IMR-90 (cell line): ENCODE measurements around the gene NCOA3. TPM values are rescaled to one million over a fixed set of nuclear protein-coding genes. Genes with fewer than 3 reads are reported as not detected.

Experiments used
- ATAC-seq: fragments of 200-7000 bp; cut with Tn5 transposase; 2 replicates; pipeline ENCODE4 v1.9.1; 2020; ENCODE audit warnings: low read depth, mild to moderate bottlenecking, moderate library complexity
- BruUV-seq: library from RNA; stranded (reverse); fragments of 400-500 nt; replicated peaks from 2 replicates; lab custom pipeline; 2021; lab: Mats Ljungman, UMichigan
- CTCF ChIA-PET: fragments of 300-600 bp; formaldehyde crosslinking; extraction: SDS; loops from one replicate; lab custom pipeline; 2021; ENCODE audit warnings: antibody characterized with exemption; lab: Yijun Ruan, JAX
- POLR2A ChIA-PET: fragments of 300-600 bp; sonication (Branson Sonifier 250); formaldehyde crosslinking; loops from one replicate; lab custom pipeline; 2022; ENCODE audit warnings: antibody characterized with exemption; ENCODE audit not compliant: unreplicated experiment; lab: Charles Lee
- DNase-seq: peaks from one replicate; pipeline ENCODE4 v3.0.0; 2013
- H2AFZ ChIP-seq: replicated peaks from 2 replicates; pipeline ENCODE3; 2013; ENCODE audit warnings: low read length, mild to moderate bottlenecking; ENCODE audit not compliant: poor library complexity
- H2AK5ac ChIP-seq: 2 replicates; pipeline ENCODE4 v1.6.1; 2013; ENCODE audit warnings: low read depth, low read length, inconsistent platforms
- H2AK9ac ChIP-seq: replicated peaks from 2 replicates; pipeline ENCODE3; 2013; ENCODE audit warnings: mild to moderate bottlenecking, low read depth, low read length, moderate library complexity; ENCODE audit not compliant: poor library complexity
- H2BK120ac ChIP-seq: 2 replicates; pipeline ENCODE4 v1.6.1; 2013; ENCODE audit warnings: low read depth, low read length, inconsistent platforms
- H2BK15ac ChIP-seq: 3 replicates; pipeline ENCODE4 v1.6.1; 2013; ENCODE audit warnings: low read depth, low read length, inconsistent platforms
- H2BK20ac ChIP-seq: 2 replicates; pipeline ENCODE4 v1.6.1; 2013; ENCODE audit warnings: low read depth, mild to moderate bottlenecking, inconsistent platforms, low read length, moderate library complexity
- H2BK5ac ChIP-seq: 2 replicates; pipeline ENCODE4 v1.6.1; 2013; ENCODE audit warnings: mild to moderate bottlenecking, low read depth, low read length, inconsistent platforms; ENCODE audit not compliant: poor library complexity, severe bottlenecking
- H3K14ac ChIP-seq: replicated peaks from 2 replicates; pipeline ENCODE4 v1.6.1; 2013; ENCODE audit warnings: low read depth, low read length, inconsistent platforms
- H3K18ac ChIP-seq: 2 replicates; pipeline ENCODE4 v1.6.1; 2013; ENCODE audit warnings: low read depth, low read length, control low read depth
- H3K23ac ChIP-seq: 2 replicates; pipeline ENCODE4 v1.6.1; 2013; ENCODE audit warnings: low read depth, low read length, inconsistent platforms
- H3K27ac ChIP-seq: 2 replicates; pipeline ENCODE4 v1.5.1; 2013; ENCODE audit warnings: mild to moderate bottlenecking, control low read depth, low read length; ENCODE audit not compliant: insufficient read depth
- H3K27me3 ChIP-seq: 2 replicates; pipeline ENCODE4 v1.6.1; 2013; ENCODE audit warnings: low read length; ENCODE audit not compliant: control insufficient read depth, insufficient read depth
- H3K36me3 ChIP-seq: 2 replicates; pipeline ENCODE4 v1.6.1; 2013; ENCODE audit warnings: low read length, mixed read lengths; ENCODE audit not compliant: control insufficient read depth, insufficient read depth
- H3K4ac ChIP-seq: 2 replicates; pipeline ENCODE4 v1.6.1; 2013; ENCODE audit warnings: low read depth, low read length, inconsistent platforms
- H3K4me1 ChIP-seq: 2 replicates; pipeline ENCODE4 v1.6.1; 2013; ENCODE audit warnings: low read length, mixed read lengths; ENCODE audit not compliant: control insufficient read depth, insufficient read depth
- H3K4me2 ChIP-seq: 2 replicates; pipeline ENCODE4 v1.6.1; 2013; ENCODE audit warnings: low read depth, mild to moderate bottlenecking, control low read depth, low read length, moderate library complexity
- H3K4me3 ChIP-seq: 2 replicates; pipeline ENCODE4 v1.5.1; 2013; ENCODE audit warnings: low read depth, mild to moderate bottlenecking, control low read depth, low read length, moderate library complexity; ENCODE audit not compliant: insufficient read depth
- H3K56ac ChIP-seq: 2 replicates; pipeline ENCODE4 v1.6.1; 2013; ENCODE audit warnings: low read length, inconsistent platforms; ENCODE audit not compliant: insufficient read depth; ENCODE audit errors: extremely low read depth
- H3K79me1 ChIP-seq, 2 experiments: 2 replicates each; pipeline ENCODE4 v1.6.1; 2013; ENCODE audit warnings: low read length in 2 of 2, inconsistent platforms in 1 of 2, low read depth in 1 of 2
- H3K9ac ChIP-seq: 2 replicates; pipeline ENCODE4 v1.6.1; 2013; ENCODE audit warnings: low read depth, low read length, control low read depth
- H3K9me1 ChIP-seq: 2 replicates; pipeline ENCODE4 v1.6.1; 2013; ENCODE audit warnings: low read length, inconsistent platforms; ENCODE audit not compliant: insufficient read depth
- H3K9me3 ChIP-seq: 2 replicates; pipeline ENCODE4 v1.6.1; 2013; ENCODE audit warnings: low read length; ENCODE audit not compliant: control insufficient read depth, insufficient read depth
- H4K20me1 ChIP-seq: 2 replicates; pipeline ENCODE4 v1.6.1; 2013; ENCODE audit warnings: low read length, inconsistent platforms; ENCODE audit not compliant: insufficient read depth
- H4K5ac ChIP-seq: 2 replicates; pipeline ENCODE4 v1.6.1; 2013; ENCODE audit warnings: mild to moderate bottlenecking, low read depth, low read length, control low read depth
- H4K8ac ChIP-seq, 2 experiments: 2 replicates each; pipeline ENCODE4 v1.6.1; 2013; ENCODE audit warnings: low read depth in 2 of 2, low read length in 2 of 2, control low read depth in 1 of 2, inconsistent platforms in 1 of 2
- H4K91ac ChIP-seq: 2 replicates; pipeline ENCODE4 v1.6.1; 2013; ENCODE audit warnings: low read depth, low read length, inconsistent platforms; ENCODE audit not compliant: insufficient read depth
- CTCF ChIP-seq: conservative IDR thresholded peaks from 2 replicates; pipeline ENCODE4 v1.5.1; 2012; ENCODE audit warnings: mild to moderate bottlenecking, low read depth, low read length, improper control_type of control experiment
- MAZ ChIP-seq: IDR thresholded peaks from 2 replicates; pipeline ENCODE4 v1.6.1; 2012; ENCODE audit warnings: low read depth, mild to moderate bottlenecking, low read length, improper control_type of control experiment, moderate library complexity, borderline replicate concordance
- RAD21 ChIP-seq: IDR thresholded peaks from 2 replicates; pipeline ENCODE4 v1.6.1; 2012; ENCODE audit warnings: low read length, improper control_type of control experiment
- RFX5 ChIP-seq: IDR thresholded peaks from 2 replicates; pipeline ENCODE4 v1.8.0; 2012; ENCODE audit warnings: low read depth, mild to moderate bottlenecking, low read length, moderate library complexity
- SMC3 ChIP-seq: fragments of 150-350 bp; IDR thresholded peaks from 2 replicates; pipeline ENCODE4 v1.6.1; 2016; ENCODE audit warnings: low read depth, mild to moderate bottlenecking, antibody characterized with exemption, low read length, moderate library complexity
- WGBS, 2 experiments: methylation state at CpG; one replicate each; pipeline versions ENCODE4 v1.1.5 to v1.1.7; 2013; ENCODE audit warnings: missing lambda C conversion rate in 2 of 2; ENCODE audit not compliant: insufficient read length in 1 of 2; ENCODE audit errors: extremely low coverage in 2 of 2; 5-methylcytosine and 5-hydroxymethylcytosine counted together
- dilution Hi-C: fragments of 300-500 bp; cut with HindIII; formaldehyde crosslinking; loops from one replicate; pipeline ENCODE4 v1.14.3; 2018; ENCODE audit warnings: low sequenced_read_pairs; ENCODE audit not compliant: unreplicated experiment
- in situ Hi-C: fragments of 300-500 bp; cut with MboI; formaldehyde crosslinking; loops from 3 replicates; pipeline ENCODE4 v1.14.3; 2019; ENCODE audit warnings: low sequenced_read_pairs, inconsistent platforms, mixed read lengths
- intact Hi-C: fragments of 100-400 bp; cut with micrococcal nuclease; formaldehyde crosslinking; loops from 2 replicates; pipeline ENCODE4 v1.10.0; 2022
- polyA plus RNA-seq, 3 experiments: library from polyadenylated mRNA; depleted of rRNA; stranded (reverse); fragments of >200 nt; gene quantifications; 2 replicates each; pipeline ENCODE4 v1.2.3, GENCODE V29; 2012; ENCODE audit warnings: low replicate concordance in 1 of 3
- total RNA-seq: library from RNA; depleted of rRNA; stranded (reverse); fragments of >200 nt; gene quantifications from 2 replicates; pipeline ENCODE4 v1.2.3, GENCODE V29; 2012

The NCOA3 gene
- total and polyA plus RNA-seq, 2 of the 4 experiments (the other 2 are of a cell fraction): 8.8 to 29.0 TPM

- intact Hi-C loops (loop anchor here (1.0 to 5.0 kb wide), 2 partner anchors 634 to 958 kb away; no protein-coding TSS in a partner anchor), in situ Hi-C loops (loop anchor here (25.0 kb wide), 1 partner anchor 1249 kb away; the partner anchor contains the start of gene ARFGEF2), dilution Hi-C loops (no loop called here)
- POLR2A ChIA-PET: no interaction called here
- ATAC-seq: peak; percentile 97
- Histone ChIP-seq H2AK5ac (no peak overlapping the region; the same call in 1 of the 2 replicates), H2BK5ac (no peak overlapping the region), H3K79me1 (no peaks in the 10 kb centered on the region), H3K4me3 (no peak overlapping the region), H3K4ac (no peak overlapping the region), H3K4me2 (no peak overlapping the region), H3K4me1 (no peaks in the 10 kb centered on the region), H3K9ac (0 out of 2 replicates have a peak overlapping the region, but pooled peaks have one; percentile 43), H4K5ac (no peak overlapping the region), H2BK15ac (no peak overlapping the region), H4K20me1 (no peaks in the 10 kb centered on the region), H2BK20ac (no peak overlapping the region), H3K23ac (no peak overlapping the region), H3K9me3 (no peaks in the 10 kb centered on the region), H4K91ac (no peak overlapping the region), H3K27me3 (no peaks in the 10 kb centered on the region), H2AK9ac (no peak overlapping the region), H3K18ac (no peak overlapping the region), H4K8ac (no peak overlapping the region), H3K56ac (no peak overlapping the region), H3K27ac (no peak overlapping the region), H2AFZ (peak overlapping the region; percentile 77), H3K36me3 (peaks cover 15% of the 10 kb centered on the region; the same call in 1 of the 2 replicates), H3K9me1 (peaks cover 3% of the 10 kb centered on the region; the same call in 1 of the 2 replicates), H3K14ac (0 out of 2 replicates have a peak overlapping the region, but pooled peaks have one; percentile 46), H2BK120ac (no peak overlapping the region)
- TF ChIP-seq RFX5: no peak
- peak; percentile 40; the same call in 1 of the 2 replicates for TF ChIP-seq MAZ
- TF ChIP-seq RAD21: peak; percentile 81
- peak; percentile 83 for TF ChIP-seq SMC3
- TF ChIP-seq CTCF: peak; percentile 92
- CTCF ChIA-PET: interaction anchor here (0.8 to 1.8 kb wide), 5 partner anchors 9 to 957 kb away, joined by 3 to 6 read pairs (median 5); no protein-coding TSS in a partner anchor
- 72% methylated on average over 13 of the region's 20 CpGs; no CpG with 5 or more reads in 1 of the 2 experiments for WGBS, 2 experiments
- BruUV-seq: no TSS peak
- DNase-seq: peak; percentile 70
Measured at GRCh38 chr20:47663354-47664067, 161.8 kb downstream of the NCOA3 start.
